ENCODE results near the gene SPDYE17.
"Not testable (repeated sequence)": the region's sequence is repeated elsewhere in the genome, so short reads cannot be mapped to it uniquely, and the experiment has no call there.

SPDYE17 gene

DNA sequence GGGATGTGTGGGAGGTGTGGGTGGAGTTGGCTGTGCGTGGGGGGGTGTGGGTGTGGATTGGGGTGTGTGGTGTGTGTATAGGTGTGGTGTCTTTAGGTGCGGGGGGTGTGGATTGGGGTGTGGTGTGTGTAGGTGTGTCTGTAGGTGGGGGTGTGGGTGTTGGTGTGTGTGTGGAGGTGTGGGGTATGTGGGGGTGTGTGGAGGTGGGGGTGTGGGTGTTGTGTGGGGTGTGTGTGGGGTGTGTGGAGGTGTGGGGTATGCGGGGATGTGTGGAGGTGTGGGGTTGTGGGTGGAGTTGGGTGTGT, 33.9 kb downstream of the SPDYE17 start:
- TF ChIP-seq, protein P1, sequence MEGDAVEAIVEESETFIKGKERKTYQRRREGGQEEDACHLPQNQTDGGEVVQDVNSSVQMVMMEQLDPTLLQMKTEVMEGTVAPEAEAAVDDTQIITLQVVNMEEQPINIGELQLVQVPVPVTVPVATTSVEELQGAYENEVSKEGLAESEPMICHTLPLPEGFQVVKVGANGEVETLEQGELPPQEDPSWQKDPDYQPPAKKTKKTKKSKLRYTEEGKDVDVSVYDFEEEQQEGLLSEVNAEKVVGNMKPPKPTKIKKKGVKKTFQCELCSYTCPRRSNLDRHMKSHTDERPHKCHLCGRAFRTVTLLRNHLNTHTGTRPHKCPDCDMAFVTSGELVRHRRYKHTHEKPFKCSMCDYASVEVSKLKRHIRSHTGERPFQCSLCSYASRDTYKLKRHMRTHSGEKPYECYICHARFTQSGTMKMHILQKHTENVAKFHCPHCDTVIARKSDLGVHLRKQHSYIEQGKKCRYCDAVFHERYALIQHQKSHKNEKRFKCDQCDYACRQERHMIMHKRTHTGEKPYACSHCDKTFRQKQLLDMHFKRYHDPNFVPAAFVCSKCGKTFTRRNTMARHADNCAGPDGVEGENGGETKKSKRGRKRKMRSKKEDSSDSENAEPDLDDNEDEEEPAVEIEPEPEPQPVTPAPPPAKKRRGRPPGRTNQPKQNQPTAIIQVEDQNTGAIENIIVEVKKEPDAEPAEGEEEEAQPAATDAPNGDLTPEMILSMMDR (IDR thresholded peaks at IDR 0.05; ENCODE audit: low read length) = no peak
- no peak for TF ChIP-seq EZH2 (IDR thresholded peaks at IDR 0.05; ENCODE audit: borderline replicate concordance, low read length)
- no peak overlapping the region for H3K9ac ChIP-seq (ENCODE audit: low read length)
- H3K4me1 ChIP-seq (ENCODE audit: insufficient read depth, low read length, severe bottlenecking) = no peaks in the 10 kb centered on the region
- H3K27ac ChIP-seq (ENCODE audit: low read depth, low read length, poor library complexity, severe bottlenecking) = no peak overlapping the region
- H3K9me3 ChIP-seq (ENCODE audit: low read length) = no peaks in the 10 kb centered on the region
- H3K27me3 ChIP-seq (ENCODE audit: insufficient read depth, low read length) = no peaks in the 10 kb centered on the region
- no peak overlapping the region for H3K4me3 ChIP-seq (ENCODE audit: low read depth, low read length, poor library complexity, severe bottlenecking)
- no peak overlapping the region for H2AFZ ChIP-seq (ENCODE audit: low read length)
- H3K36me3 ChIP-seq (ENCODE audit: insufficient read depth, low read length) = no peaks in the 10 kb centered on the region
- H4K20me1 ChIP-seq (ENCODE audit: insufficient read depth, low read length) = no peaks in the 10 kb centered on the region
- no peaks in the 10 kb centered on the region for H3F3A ChIP-seq (ENCODE audit: insufficient read depth, low read length)
- H3K79me2 ChIP-seq (ENCODE audit: insufficient read depth, low read length) = no peaks in the 10 kb centered on the region
- no peaks in the 10 kb centered on the region for H3K9me2 ChIP-seq (ENCODE audit: low read depth, low read length)
- no peak overlapping the region for H3K4me2 ChIP-seq (ENCODE audit: low read length)

DNA sequence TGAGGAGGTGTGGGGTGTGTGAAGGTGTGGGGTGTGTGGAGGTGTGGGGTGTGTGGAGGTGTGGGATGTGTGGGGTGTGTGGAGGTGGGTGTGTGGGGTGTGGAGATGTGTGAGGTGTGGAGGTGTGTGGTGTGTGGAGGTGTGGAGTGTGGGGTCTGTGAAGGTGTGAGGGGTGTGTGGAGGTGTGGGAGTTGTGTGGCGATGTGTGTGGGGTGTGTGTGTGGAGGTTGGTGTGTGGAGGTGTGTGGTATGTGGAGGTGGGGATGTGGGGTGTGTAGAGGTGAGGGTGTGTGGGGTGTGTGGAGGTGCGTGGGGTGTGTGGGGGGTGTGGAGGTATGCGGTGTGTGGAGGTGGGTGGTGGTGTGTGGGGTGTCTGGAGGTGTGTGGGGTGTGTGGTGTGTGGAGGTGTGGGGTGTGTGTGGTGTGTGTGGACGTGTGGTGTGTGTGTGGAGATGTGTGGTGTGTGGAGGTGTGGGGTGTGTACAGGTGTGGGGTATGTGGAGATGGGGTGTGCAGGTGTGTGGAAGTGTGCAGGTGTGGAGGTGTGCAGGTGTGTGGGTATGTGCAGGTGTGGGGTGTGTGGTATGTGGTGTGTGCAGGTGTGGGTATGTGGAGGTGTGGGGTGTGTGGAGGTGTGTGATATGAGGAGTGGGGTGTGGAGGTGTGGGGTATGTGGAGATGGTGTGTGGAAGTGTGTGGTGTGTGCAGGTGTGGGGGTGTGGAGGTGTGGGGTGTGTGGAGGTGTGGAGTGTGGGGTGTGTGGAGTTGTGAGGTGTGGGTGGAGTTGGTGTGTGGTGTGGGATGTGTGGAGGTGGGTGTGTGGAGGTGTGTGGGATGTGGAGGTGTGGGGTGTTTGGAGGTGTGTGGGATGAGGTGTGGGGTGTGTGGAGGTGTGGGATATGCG, 34.5 kb downstream of the SPDYE17 start:
- Histone ChIP-seq H3K27me3 (ENCODE audit: insufficient read depth, low read length) (no peaks in the 10 kb centered on the region), H2AFZ (ENCODE audit: low read length) (no peak overlapping the region), H3K79me2 (ENCODE audit: insufficient read depth, low read length) (no peaks in the 10 kb centered on the region), H4K20me1 (ENCODE audit: insufficient read depth, low read length) (no peaks in the 10 kb centered on the region), H3K4me2 (ENCODE audit: low read length) (no peak overlapping the region), H3F3A (ENCODE audit: insufficient read depth, low read length) (no peaks in the 10 kb centered on the region), H3K9me3 (ENCODE audit: low read length) (no peaks in the 10 kb centered on the region), H3K4me1 (ENCODE audit: insufficient read depth, low read length, severe bottlenecking) (no peaks in the 10 kb centered on the region), H3K27ac (ENCODE audit: low read depth, low read length, poor library complexity, severe bottlenecking) (no peak overlapping the region), H3K36me3 (ENCODE audit: insufficient read depth, low read length) (no peaks in the 10 kb centered on the region), H3K9ac (ENCODE audit: low read length) (no peak overlapping the region), H3K9me2 (ENCODE audit: low read depth, low read length) (no peaks in the 10 kb centered on the region), H3K4me3 (ENCODE audit: low read depth, low read length, poor library complexity, severe bottlenecking) (no peak overlapping the region)
- TF ChIP-seq, protein P1 (IDR thresholded peaks at IDR 0.05; ENCODE audit: low read length) = no peak
- no peak for TF ChIP-seq EZH2 (IDR thresholded peaks at IDR 0.05; ENCODE audit: borderline replicate concordance, low read length)

DNA sequence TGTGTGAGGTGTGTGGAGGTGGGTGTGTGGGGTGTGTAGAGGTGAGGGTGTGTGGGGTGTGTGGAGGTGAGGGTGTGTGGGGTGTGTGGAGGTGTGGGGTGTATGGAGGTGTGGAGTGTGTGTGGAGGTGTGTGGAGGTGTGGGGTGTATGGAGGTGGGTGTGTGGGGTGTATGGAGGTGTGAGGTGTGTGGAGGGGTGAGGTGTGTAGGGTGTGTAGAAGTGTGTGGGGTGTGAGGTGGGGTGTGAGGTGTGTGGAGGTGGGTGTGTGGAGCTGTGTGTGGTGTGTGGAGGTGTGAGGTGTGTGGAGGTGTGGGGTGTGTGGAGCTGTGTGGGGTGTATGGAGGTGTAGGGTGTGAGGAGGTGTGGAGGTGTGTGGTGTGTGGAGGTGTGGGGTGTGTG, 35.2 kb downstream of the SPDYE17 start:
- H3K36me3 ChIP-seq (ENCODE audit: insufficient read depth, low read length); H3K4me1 ChIP-seq (ENCODE audit: insufficient read depth, low read length, severe bottlenecking); H3K4me2 ChIP-seq (ENCODE audit: low read length); H3F3A ChIP-seq (ENCODE audit: insufficient read depth, low read length); H3K9me2 ChIP-seq (ENCODE audit: low read depth, low read length); H3K27me3 ChIP-seq (ENCODE audit: insufficient read depth, low read length); H3K4me3 ChIP-seq (ENCODE audit: low read depth, low read length, poor library complexity, severe bottlenecking); H2AFZ ChIP-seq (ENCODE audit: low read length); H3K79me2 ChIP-seq (ENCODE audit: insufficient read depth, low read length); H3K9me3 ChIP-seq (ENCODE audit: low read length); H3K27ac ChIP-seq (ENCODE audit: low read depth, low read length, poor library complexity, severe bottlenecking); H3K9ac ChIP-seq (ENCODE audit: low read length); H4K20me1 ChIP-seq (ENCODE audit: insufficient read depth, low read length): not testable (repeated sequence)

DNA sequence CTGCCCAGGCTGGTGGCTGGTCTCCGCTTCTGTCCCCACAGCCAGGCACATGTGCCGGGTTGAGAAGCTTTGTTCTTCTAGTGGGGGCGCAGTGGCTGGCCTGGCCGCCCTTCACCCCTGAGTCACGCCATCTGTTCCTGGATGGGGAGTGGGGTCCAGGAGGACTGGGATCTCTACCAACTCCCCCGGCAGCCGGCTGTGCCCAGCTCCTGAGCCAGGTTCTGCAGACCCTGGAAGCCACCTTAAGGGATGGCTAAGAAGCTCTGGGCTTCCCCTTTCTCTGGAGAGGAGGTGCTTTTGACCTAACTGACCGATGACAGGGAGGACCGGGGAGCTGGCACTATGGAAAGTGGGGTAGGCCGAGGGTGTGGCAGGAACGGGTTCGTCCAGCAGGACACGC, 37.9 kb downstream of the SPDYE17 start:
- not testable (repeated sequence) for H3K27ac ChIP-seq (ENCODE audit: low read depth, low read length, poor library complexity, severe bottlenecking); H4K20me1 ChIP-seq (ENCODE audit: insufficient read depth, low read length); H3K36me3 ChIP-seq (ENCODE audit: insufficient read depth, low read length); H3K79me2 ChIP-seq (ENCODE audit: insufficient read depth, low read length); H3K4me2 ChIP-seq (ENCODE audit: low read length); H3K4me3 ChIP-seq (ENCODE audit: low read depth, low read length, poor library complexity, severe bottlenecking); H3F3A ChIP-seq (ENCODE audit: insufficient read depth, low read length); H3K9me3 ChIP-seq (ENCODE audit: low read length); H3K27me3 ChIP-seq (ENCODE audit: insufficient read depth, low read length); H3K9ac ChIP-seq (ENCODE audit: low read length); H3K9me2 ChIP-seq (ENCODE audit: low read depth, low read length); H2AFZ ChIP-seq (ENCODE audit: low read length); H3K4me1 ChIP-seq (ENCODE audit: insufficient read depth, low read length, severe bottlenecking)

DNA sequence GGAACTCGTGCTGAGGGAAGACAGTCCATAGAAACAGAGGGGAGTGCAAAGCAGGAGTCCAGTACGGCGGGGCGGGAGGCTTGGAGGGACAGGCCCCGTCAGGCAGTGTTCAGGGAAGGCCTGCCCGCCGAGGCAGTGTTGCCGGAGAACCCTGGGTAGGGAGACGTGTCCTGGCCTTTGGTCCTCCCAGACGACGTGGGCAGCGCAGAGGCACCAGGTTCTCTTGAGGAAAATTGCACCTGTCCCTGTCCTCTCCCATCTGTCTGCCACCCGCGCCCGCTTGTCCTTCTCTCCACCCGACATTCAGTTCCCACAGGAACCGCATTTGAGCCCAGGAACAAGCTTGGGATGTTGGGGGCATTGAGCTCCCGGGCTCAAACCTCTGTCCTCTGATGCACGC, 38.3 kb downstream of the SPDYE17 start:
- H3K27ac ChIP-seq (ENCODE audit: low read depth, low read length, poor library complexity, severe bottlenecking); H3K79me2 ChIP-seq (ENCODE audit: insufficient read depth, low read length); H4K20me1 ChIP-seq (ENCODE audit: insufficient read depth, low read length); H3K4me1 ChIP-seq (ENCODE audit: insufficient read depth, low read length, severe bottlenecking); H3K27me3 ChIP-seq (ENCODE audit: insufficient read depth, low read length); H3K9me3 ChIP-seq (ENCODE audit: low read length); H3K36me3 ChIP-seq (ENCODE audit: insufficient read depth, low read length); H3F3A ChIP-seq (ENCODE audit: insufficient read depth, low read length); H3K4me3 ChIP-seq (ENCODE audit: low read depth, low read length, poor library complexity, severe bottlenecking); H3K9me2 ChIP-seq (ENCODE audit: low read depth, low read length); H3K9ac ChIP-seq (ENCODE audit: low read length); H2AFZ ChIP-seq (ENCODE audit: low read length); H3K4me2 ChIP-seq (ENCODE audit: low read length): not testable (repeated sequence)

DNA sequence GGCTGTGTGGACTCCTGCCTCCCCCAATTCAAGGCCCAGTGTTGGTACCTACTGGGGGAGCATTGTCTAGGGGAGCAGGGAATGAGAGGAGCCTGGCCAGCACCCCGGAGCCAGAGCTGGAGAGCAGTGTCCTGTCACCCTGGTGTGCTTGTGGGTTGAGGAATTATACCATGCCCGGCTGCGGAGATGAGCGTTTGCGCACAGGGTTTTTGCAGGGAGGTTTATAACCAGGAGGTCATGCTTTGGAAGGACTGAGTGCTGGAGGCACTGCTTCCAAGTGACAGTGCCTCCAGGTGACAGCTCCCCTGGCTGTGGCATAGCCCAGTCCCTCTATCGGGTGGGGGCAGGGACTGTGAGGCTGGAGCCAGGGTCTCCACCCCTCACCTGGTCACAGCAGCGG, 39.3 kb downstream of the SPDYE17 start:
- not testable (repeated sequence) for H3K9ac ChIP-seq (ENCODE audit: low read length); H3K36me3 ChIP-seq (ENCODE audit: insufficient read depth, low read length); H3K4me2 ChIP-seq (ENCODE audit: low read length); H3K79me2 ChIP-seq (ENCODE audit: insufficient read depth, low read length); H4K20me1 ChIP-seq (ENCODE audit: insufficient read depth, low read length); H3K9me3 ChIP-seq (ENCODE audit: low read length); H3K27ac ChIP-seq (ENCODE audit: low read depth, low read length, poor library complexity, severe bottlenecking); H3K4me1 ChIP-seq (ENCODE audit: insufficient read depth, low read length, severe bottlenecking); H3K27me3 ChIP-seq (ENCODE audit: insufficient read depth, low read length); H3K9me2 ChIP-seq (ENCODE audit: low read depth, low read length); H3F3A ChIP-seq (ENCODE audit: insufficient read depth, low read length); H3K4me3 ChIP-seq (ENCODE audit: low read depth, low read length, poor library complexity, severe bottlenecking); H2AFZ ChIP-seq (ENCODE audit: low read length)

Measured in OCI-LY1 (cell line).